OCI-M2 (cell line): Measurements from ENCODE around the gene A4GNT.
"Not testable (repeated sequence)": the region's sequence is repeated elsewhere in the genome, so short reads cannot be mapped to it uniquely, and the experiment has no call there.

Source experiments
- DNase-seq: peaks from one replicate; lab custom pipeline; 2025; ENCODE audit not compliant: unreplicated experiment; lab: John Stamatoyannopoulos, UW

A4GNT gene

DNA sequence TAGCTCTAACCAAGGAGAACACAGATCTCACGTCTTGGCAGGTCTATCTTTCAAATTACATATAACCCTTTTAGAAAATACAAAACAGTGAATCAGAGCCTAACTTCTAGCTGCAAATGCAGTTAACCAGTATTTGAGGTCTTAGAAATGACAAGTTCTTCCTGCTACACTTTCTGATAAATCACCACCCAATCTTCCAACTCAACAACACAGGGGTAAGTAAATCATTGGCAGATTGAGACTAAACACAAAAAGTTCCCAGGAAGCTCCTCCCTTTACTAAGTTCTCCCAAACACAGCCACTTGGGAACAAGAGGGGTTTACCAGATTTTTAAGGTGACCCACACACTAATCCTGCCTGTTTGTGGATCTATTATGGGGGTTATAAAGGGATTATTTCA lies at the start of gene A4GNT:
Gene A4GNT (minus strand): TSS at position 152 of the 400 bp plus-strand sequence. CDS start 1,134 bp downstream, outside the sequence.
- no peak for DNase-seq

DNA sequence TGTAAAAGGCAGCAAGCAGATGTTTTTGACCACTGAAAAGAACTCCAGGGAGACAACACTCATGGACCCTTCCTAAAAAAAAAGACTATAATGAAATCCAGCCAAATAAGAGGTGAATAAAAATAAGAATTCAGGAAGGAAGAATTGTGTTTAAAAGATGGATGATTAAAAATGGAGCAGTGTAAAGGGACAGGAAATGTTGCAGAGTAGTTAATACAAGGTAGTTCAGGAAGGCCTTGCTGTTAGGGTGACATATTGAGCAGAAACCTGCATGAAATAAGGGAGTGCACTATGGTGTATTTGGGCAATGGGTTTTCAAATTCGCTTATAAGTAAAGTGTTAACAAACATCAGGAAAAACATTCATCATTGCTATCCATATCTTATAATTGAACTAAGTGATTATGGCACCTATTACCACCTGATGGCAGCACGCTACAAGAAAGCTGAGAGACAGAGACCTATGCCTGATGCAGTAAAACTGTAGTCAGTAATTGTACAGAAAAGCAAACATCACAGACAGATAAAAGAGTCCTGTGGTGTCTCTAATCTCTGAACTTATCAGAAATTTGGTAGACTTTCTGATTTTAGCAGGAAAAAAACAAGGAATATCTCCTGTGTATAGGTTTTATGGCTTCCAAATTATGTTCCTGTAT lies 48.3 kb upstream of the A4GNT start:
- no peak for DNase-seq

DNA sequence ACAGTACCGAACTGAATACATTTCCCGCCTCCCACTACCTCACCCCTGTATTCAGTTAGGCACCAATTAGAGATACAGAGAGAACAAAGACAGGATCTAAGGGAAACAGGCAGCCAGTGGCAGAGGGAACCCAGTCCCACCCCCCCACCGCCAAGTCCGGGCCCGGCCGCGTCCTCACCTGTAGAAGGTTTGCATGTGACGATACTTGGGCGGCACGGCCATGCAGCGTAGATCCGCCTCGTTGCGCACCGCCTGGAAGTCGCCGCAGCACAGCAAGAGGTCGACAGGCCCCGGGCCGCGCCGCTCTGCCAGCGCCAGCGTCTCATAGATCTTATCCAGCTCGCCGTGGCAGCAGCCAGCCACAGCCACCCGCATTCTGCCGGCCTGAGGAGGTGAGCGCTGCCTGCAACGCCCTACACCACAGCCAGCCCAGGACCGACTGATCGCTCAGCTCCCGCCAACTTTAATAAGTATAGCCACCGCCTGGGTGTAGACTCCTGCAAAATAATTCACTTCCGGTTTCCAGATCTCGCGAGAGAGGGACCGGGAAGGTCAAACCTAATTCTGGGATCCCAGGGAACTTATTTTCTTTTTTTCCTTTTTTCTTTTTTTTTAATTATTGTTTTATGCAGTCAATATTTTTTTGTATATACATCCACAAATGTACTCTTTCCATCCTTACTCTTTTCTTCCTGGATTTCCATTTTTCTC lies 42.4 kb upstream of the A4GNT start, which contains the start of gene DBR1:
Gene DBR1 (minus strand): TSS at position 501 of the 711 bp plus-strand sequence. CDS start 126 bp downstream, at position 375.
- no peak for DNase-seq

DNA sequence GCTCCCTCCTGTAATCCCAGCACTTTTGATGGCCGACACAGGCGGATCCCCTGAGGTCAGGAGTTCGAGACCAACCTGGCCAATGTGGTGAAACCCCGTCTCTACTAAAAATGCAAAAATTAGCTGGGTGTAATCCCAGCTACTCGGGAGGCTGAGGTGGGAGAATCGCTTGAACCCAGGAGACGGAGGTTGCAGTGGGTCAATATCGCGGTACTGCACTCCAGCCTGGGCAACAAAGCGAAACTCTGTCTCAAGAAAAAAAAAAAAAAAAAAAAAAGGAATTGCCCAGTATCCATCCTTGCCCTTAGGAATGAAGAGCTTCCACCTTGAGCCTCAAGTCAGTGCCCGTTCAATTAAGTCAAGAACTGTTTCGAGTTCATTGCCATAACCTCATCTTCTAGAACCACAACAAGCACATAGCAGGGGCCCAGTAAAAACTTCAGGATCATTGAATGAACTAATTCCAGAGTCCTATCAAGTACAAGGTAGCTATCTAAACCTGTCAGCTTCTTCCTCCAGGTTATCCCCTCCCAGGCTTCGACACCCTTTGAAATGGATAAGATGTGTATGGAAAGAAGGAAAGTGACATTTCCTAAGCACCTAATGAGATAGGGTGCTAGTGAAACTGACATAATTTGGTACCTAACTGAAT lies 41.7 kb upstream of the A4GNT start:
- DNase-seq, result no peak

DNA sequence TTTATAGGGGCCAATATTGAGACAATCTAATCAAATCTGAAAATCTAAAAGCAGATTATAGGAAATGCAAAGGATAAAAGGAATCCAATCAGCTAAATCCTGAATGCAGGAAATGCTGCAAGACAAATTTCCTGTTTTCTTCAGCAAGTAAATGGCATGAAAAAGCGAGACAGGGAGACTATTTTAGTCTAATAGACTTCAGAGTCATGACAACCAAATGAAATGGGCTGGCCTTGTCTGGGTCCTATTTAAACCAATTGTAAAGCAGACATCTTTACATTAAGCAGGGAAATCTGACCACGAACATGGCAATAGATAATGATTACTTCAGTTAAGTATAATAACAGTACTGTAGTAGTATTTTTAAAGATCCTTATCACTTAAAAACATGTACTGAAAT lies 40.4 kb upstream of the A4GNT start:
- no peak for DNase-seq

DNA sequence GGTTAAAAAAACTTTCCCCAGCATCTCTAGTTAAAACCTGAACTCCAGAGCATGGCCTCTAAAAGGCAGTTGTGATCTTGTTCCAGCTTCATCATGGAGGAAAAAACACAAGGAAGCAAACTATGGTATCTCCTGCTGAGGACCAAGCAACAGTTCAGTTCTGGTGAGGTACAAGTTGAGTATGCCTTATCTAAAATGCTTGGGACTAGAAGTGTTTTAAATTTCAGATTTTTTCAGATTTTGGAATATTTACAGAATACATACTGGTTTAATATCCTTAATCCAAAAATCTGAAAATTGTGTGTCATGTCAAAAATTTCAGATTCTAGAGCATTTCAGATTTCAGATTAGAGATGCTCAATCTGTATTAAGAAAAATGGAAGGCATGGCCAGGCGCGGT lies 32.9 kb upstream of the A4GNT start:
- no peak for DNase-seq

DNA sequence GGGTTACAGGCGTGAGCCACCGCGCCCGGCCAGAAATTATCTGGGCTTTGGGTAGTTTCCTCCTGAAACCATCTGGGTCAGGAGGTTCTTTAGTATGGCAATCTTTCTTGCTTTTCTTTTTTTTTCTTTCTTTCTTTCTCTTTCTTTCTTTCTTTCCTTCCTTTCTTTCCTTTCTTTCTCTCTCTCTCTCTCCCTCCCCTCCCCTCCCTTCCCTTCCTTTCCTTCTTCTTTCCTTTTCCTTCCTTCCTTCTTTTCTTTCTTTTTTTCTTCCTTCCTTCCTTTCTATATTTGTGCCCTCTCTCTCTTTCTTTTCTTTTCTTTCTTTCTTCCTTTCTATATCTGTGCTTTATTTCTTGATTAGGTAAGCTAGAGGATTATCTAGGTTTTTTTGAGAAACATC lies 25.6 kb upstream of the A4GNT start:
- DNase-seq, result no peak

DNA sequence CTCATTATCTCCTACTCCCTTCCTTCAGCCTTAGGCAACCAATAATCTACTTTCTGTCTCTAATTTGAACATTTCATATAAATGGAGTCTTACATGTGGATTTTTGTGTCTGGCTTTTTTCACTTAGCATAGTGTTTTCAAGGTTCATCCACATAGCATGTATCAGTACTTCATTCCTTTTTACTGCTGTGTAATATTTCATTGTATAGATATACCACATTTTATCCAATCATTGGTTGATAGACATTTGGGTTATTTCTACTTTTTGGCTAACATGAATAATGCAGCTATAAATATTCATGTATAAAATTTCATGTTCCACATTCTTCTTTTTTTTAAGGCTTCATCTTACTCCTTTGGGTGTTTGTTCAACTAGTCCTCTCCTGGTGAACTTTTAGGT lies 22.3 kb upstream of the A4GNT start:
- no peak for DNase-seq

DNA sequence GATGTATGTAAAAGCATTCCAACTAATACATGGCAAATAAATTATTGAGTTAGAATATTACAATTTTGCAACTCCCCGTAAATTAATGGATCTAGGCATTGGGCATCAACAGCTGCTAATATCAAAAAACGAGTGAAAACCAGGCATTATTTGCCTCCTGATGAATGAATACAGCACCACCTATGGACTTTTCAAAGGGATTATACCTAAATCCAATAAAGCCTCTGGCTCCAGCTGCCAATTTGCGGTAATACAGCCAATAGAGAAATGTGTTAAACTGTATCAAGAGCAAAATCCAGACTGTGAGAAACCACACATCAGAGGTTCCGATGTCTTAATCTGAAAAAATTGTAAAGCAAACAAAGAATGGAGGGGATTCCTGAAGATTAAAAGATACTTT lies 16.3 kb upstream of the A4GNT start:
- DNase-seq, result no peak

DNA sequence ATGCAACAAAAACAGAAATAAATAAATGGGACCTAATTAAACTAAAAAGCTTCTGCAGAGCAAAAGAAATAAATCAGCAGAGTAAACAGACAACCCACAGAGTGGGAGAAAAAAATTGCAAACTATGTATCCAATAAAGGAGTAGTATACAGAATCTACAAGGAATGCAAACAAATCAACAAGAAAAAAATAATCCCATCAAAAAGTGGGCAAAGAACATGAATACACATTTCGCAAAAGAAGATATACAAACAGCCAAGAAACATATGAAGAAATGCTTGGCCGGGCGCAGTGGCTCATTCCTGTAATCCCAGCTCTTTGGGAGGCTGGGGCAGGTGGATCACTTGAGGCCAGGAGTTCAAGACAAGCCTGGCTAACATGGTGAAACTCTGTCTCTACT lies 10.0 kb upstream of the A4GNT start:
- not testable (repeated sequence) for DNase-seq

DNA sequence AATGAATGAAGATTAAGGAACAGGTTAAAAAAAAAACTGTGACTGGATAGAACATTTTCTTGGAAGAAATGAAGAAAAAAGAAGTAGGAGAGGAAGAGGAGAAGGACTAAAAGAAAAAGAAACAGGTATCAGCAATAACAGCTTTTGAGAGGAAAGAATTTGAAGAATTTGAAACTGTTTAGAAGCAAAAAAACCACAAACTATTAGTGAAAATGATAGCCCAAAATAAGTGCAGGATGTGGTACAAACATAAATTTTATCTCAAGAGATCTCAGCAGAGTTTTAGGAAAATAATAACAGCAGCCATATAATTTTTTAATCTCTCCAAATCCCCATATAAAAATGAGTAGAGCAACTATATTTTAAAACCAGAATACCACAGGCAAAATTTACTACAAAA lies 8.8 kb upstream of the A4GNT start:
- DNase-seq, result no peak

DNA sequence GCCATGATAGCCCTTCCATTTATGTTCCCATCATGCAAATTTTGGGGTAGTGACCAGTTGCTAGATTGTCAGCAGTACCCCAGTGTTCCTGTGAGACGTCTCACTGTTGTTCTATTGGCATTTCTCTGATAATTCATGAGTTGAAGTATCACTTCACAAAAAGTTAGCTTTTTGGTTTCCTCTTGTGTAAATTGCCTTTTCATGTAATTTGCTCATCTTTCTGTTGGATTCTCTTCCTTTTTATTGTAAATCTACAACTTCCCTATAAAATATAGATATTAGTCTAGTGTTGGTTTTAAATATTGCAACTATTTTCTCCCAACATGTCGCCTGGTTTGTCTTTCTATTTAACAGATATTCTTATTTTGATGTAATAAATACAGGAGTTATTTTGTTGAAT lies 7.5 kb upstream of the A4GNT start:
- DNase-seq, result no peak

DNA sequence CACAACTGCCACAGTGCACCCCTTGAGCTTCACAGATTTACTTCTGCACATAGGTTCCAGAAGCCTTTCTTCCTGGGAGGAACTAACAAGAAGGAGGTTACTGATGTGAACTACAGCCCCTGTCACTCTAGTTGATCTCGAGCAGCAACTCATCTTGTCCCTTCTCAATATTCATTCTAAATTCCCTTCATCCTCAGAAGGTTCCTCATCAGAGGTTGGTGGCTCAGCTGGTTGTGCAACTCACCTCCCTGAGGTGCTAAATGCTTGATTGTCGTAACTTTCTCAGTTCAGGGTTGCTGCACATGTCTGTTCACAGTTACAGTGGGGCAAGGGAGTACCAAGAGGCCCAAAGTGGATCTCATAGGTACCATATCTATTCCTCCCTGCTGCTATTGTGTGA lies 5.7 kb upstream of the A4GNT start:
- DNase-seq, result no peak

DNA sequence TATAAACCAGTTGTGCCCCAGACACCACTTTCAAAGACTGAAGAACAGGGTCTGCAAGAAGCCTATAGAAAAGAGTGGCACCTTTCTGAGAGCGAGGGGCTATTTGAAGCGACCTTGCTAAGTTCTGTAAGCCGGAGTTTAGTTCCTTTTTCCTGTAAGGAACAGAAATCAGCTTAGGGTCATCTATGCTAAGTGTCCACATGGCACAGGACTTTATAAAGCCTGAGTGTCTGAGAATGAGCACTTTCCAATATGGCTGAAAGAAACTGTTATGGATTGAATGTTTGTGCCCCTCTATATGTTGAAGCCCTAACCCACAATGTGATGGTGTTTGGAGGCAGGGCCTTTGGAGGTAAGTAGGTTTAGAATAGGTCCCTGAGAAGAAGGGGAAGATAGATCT lies 4.0 kb upstream of the A4GNT start:
- DNase-seq, result no peak

DNA sequence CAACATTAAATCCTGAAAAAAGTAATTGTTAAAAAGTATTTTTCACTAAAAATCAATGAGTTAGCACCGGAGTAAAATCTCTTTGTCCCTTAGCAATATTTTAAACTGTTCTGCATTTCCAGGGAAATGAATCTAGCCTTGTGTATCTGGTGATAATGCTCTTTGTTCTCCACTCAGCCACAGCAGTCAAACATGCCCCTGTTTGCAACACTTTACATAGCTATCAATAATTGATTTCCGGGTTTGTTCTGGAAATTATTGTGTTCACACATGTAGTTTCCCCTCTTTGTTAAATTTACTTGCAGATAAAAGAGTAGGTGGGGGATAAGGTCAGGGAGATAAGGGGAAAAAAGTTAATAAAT lies 3.6 kb upstream of the A4GNT start:
- DNase-seq, result no peak

DNA sequence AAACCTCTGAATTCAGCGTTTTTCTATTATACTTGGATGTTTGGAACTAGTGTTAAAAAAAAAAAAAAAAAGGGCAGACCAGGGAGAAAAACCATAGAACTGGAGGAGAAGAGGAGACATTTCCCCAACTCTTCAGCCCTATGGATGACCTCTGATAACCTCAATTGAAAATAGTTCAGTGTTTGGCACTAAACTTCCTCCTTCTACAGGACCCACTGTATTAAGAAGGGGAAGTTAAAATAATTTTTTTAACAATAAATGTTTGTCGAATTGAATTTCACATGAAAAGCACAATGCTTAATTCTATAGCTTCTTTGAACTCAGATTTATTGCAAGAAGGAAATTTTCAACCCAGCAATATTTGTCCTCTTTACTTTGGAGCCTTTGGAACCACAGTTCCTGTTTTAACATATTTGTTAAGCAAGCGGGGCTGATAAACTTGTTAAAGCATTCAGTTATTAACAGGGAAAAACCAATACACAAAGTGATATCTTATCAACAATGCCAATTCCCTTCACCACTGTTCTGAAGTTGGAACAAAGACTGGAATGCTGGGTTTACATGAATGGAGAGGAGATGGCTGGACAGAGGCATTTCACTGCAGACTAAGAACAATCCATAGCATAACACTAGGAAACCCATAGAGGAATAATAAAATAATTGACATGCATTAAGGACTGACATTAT lies 3.1 kb upstream of the A4GNT start:
- no peak for DNase-seq

DNA sequence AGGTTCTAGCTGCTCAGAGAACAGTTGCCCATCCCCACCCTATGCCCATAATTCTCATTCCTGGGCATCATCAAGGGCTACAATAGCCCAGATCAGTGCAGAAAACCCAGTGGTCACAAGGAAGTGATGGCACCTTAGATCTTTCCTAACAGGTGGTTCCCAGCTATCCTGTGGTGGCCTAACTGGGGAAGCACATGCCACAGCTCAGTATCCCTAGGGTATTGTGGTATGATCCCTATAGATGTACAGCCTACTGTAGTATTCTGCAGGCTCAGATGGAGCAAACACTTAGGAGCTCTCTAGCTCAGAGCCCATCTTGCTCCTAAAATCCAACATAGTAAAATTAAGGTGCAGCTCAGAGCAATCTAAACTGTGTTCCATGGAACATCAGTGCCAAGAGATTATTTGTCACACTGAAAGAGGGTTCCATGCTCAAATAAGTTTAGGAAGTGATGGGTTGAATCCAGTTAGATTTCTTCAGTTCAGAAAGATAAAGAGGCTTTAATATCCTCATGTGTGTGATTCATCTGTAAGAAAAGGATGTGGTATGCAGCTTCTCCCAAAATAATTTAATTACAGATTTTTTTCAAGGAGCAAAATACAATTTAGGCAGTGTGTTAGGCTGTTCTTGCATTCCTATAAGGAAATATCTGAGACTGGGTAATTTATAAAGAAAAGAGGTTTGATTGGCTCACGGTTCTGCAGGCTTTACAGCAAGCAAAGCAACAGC lies 4.4 kb downstream of the A4GNT start:
- DNase-seq, result no peak

DNA sequence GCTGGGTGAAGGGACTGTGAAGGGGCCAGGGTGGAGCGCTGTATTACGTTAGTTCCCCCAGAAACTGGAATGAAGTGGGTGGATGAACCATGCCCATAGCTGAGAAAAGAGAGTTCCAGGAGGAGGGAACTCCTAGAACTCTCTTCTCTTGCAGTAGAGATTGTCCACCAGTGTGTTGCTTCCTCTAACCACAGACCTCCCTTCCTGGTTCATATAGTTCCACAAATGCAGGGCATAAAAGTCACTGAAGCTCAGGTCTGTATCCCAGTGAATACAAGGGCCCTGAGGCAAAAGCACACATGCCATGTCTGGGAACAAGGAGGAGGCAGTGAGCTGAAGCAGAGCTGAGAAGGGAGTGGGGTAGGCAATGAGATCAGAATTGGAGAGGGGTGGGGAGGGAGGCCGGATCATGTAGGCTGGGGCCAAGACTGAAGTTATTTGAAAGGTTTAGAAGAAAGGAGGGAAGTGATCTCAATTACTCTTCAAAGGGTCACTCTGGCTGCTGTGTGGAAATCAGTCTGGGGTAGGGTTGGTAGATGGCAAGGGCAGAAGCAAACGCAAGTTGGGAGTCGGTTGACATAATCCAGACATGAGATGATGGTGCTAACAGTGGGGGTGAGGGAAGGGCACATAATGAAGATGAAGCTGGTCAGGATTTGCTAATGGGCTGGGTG lies 6.5 kb downstream of the A4GNT start:
- no peak for DNase-seq

DNA sequence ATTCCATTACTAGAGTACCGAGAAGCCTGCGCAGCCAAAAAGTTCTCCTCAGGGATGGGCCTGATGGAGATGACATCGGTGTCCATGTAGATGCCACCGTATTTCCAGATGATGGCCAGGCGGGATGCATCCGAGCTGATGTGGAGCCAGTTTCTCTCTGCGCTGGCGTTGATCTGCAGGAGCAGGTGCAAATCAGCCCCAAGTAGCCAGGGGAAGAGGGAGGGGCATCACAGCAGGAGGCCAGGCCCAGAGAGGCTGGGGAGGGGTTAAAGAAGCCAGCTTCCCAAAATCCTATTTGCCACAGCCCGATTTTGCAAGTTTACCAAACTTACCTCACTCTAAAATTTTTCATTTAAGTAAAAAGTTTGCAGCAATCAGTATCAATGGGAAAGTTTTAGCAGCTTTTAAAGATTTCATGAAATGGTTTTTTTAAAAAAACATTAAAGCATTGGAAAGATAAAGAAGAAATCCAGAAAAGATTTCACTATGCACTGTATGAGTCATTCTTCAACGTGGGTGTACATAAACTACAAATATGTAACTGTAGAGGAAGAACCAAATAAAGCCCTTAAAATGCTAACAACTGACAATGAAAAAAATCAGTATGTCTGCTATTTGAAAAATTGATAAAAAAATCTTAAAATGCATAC lies 7.4 kb downstream of the A4GNT start:
- no peak for DNase-seq

DNA sequence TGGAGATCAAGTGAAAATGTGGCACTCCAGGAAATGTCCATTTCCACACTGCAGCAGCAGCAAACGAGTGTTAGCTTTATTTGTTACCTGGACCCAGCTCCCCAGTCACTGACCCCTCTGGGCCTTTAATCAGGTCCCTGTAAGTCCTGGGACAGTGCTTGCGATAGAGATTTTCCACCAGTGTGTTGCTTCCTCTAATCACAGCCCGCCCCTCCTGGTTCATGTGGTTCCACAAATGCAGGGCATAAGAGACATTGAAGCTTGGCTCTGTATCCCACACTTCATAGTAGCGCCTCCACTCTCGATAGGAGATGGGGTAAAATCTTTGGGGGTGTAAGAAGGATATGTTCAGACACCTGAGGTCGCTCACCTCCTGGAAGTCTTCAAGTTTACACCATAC lies 8.0 kb downstream of the A4GNT start:
- no peak for DNase-seq
